ENCODE results near the gene PPIF. TPM values are rescaled to one million over a fixed set of nuclear protein-coding genes. Genes with fewer than 3 reads are reported as not detected.

The PPIF gene
- total and polyA plus RNA-seq, 2 of the 4 experiments (the other 2 are of a cell fraction): 29.2 to 130 TPM

GRCh38 chr10:79385804-79386531 lies 38.7 kb downstream of the PPIF start:
- H4K20me1 ChIP-seq (ENCODE audit: insufficient read depth, low read length): no peaks in the 10 kb centered on the region
- in situ Hi-C loops (cut with MboI; ENCODE audit: low sequenced_read_pairs): loop anchor here (25.0 kb wide), 1 partner anchor 101 kb away; no protein-coding TSS in a partner anchor
- dilution Hi-C loops (cut with HindIII; ENCODE audit: low sequenced_read_pairs, unreplicated experiment): no loop called here
- peaks cover 13 to 19% of the 10 kb centered on the region in 2 experiments for H3K79me1 ChIP-seq (ENCODE audit: low read depth in 1 of 2, low read length in 2 of 2)
- H3K56ac ChIP-seq (ENCODE audit: extremely low read depth, insufficient read depth, low read length): no peak overlapping the region
- H3K27me3 ChIP-seq (ENCODE audit: control insufficient read depth, insufficient read depth, low read length): no peaks in the 10 kb centered on the region
- H2BK120ac ChIP-seq (ENCODE audit: low read depth, low read length): no peak overlapping the region
- CTCF ChIA-PET: no interaction called here
- no peak overlapping the region for H2BK5ac ChIP-seq (ENCODE audit: low read depth, low read length, poor library complexity, severe bottlenecking)
- H3K9ac ChIP-seq (ENCODE audit: low read depth, low read length): no peak overlapping the region
- H3K14ac ChIP-seq (replicated peaks; ENCODE audit: low read depth, low read length): no peak overlapping the region
- ATAC-seq (ENCODE audit: low read depth): no peak
- BruUV-seq (replicated peaks): no TSS peak
- H4K5ac ChIP-seq (ENCODE audit: low read depth, low read length): no peak overlapping the region
- H3K27ac ChIP-seq (ENCODE audit: insufficient read depth, low read length): no peak overlapping the region
- no peaks in the 10 kb centered on the region for H3K9me3 ChIP-seq (ENCODE audit: control insufficient read depth, insufficient read depth, low read length)
- no peak overlapping the region for H3K18ac ChIP-seq (ENCODE audit: low read depth, low read length)
- peaks cover 14% of the 10 kb centered on the region for H3K4me1 ChIP-seq (ENCODE audit: control insufficient read depth, insufficient read depth, low read length)
- H3K23ac ChIP-seq (ENCODE audit: low read depth, low read length): no peak overlapping the region
- H4K91ac ChIP-seq (ENCODE audit: insufficient read depth, low read depth, low read length): no peak overlapping the region
- H2BK15ac ChIP-seq (ENCODE audit: low read depth, low read length): no peak overlapping the region
- peaks cover 57% of the 10 kb centered on the region for H3K36me3 ChIP-seq (ENCODE audit: control insufficient read depth, insufficient read depth, low read length)
- no peak overlapping the region for H2AK9ac ChIP-seq (replicated peaks; ENCODE audit: low read depth, low read length, poor library complexity)
- H2BK20ac ChIP-seq (ENCODE audit: low read depth, low read length): no peak overlapping the region
- intact Hi-C loops (cut with micrococcal nuclease): no loop called here
- 0 out of 2 replicates have a peak, but pooled peaks cover 1% of the 10 kb centered on the region for H3K9me1 ChIP-seq (ENCODE audit: insufficient read depth, low read length)
- TF ChIP-seq, protein P1, sequence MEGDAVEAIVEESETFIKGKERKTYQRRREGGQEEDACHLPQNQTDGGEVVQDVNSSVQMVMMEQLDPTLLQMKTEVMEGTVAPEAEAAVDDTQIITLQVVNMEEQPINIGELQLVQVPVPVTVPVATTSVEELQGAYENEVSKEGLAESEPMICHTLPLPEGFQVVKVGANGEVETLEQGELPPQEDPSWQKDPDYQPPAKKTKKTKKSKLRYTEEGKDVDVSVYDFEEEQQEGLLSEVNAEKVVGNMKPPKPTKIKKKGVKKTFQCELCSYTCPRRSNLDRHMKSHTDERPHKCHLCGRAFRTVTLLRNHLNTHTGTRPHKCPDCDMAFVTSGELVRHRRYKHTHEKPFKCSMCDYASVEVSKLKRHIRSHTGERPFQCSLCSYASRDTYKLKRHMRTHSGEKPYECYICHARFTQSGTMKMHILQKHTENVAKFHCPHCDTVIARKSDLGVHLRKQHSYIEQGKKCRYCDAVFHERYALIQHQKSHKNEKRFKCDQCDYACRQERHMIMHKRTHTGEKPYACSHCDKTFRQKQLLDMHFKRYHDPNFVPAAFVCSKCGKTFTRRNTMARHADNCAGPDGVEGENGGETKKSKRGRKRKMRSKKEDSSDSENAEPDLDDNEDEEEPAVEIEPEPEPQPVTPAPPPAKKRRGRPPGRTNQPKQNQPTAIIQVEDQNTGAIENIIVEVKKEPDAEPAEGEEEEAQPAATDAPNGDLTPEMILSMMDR (conservative IDR thresholded peaks at IDR 0.05; ENCODE audit: low read depth, low read length): no peak
- peak; percentile 46 for TF ChIP-seq MAFK (IDR thresholded peaks at IDR 0.05; ENCODE audit: low read depth, low read length)
- no peak overlapping the region for H3K4me3 ChIP-seq (ENCODE audit: insufficient read depth, low read depth, low read length)
- no peak overlapping the region for H2AK5ac ChIP-seq (ENCODE audit: low read depth, low read length)
- no peak overlapping the region for H3K4ac ChIP-seq (ENCODE audit: low read depth, low read length)
- no peak overlapping the region for H3K4me2 ChIP-seq (ENCODE audit: low read depth, low read length)
- 90% methylated on average over 2 of the region's 28 CpGs; no CpG with 5 or more reads in 1 of the 2 experiments for WGBS, 2 experiments (ENCODE audit: extremely low coverage in 2 of 2, insufficient read length in 1 of 2)
- H4K8ac ChIP-seq (ENCODE audit: low read depth in 2 of 2, low read length in 2 of 2): no peak overlapping the region
- H2AFZ ChIP-seq (replicated peaks; ENCODE audit: low read length, poor library complexity): no peak overlapping the region
- POLR2A ChIA-PET (ENCODE audit: unreplicated experiment): no interaction called here
- DNase-seq: no peak
